ENCODE data around the gene ATP1A3. TPM values are rescaled to one million over a fixed set of nuclear protein-coding genes. Genes with fewer than 3 reads are reported as not detected.

ATP1A3 gene
- total RNA-seq, 4 donors from 2014 or later: 0.55 TPM; not detected in 3

- Histone ChIP-seq H3K4me3 (no peak overlapping the region), H3K27ac (no peak overlapping the region), H3K9me3 (no peaks in the 10 kb centered on the region), H3K36me3 (no peaks in the 10 kb centered on the region), H3K27me3 (peaks cover 15 to 48% of the 10 kb centered on the region in 2 donors), H3K4me1 (peaks cover 0 to 10% of the 10 kb centered on the region in 2 donors)
- no peak for TF ChIP-seq POLR2A (IDR thresholded peaks at IDR 0.05)
- TF ChIP-seq CTCF (IDR thresholded peaks at IDR 0.05): no peak
- DNase-seq: no peak
- intact Hi-C loops (cut with DNase I; ENCODE audit: low total_unique reads): no loop called here
Measured at GRCh38 chr19:41932720-41933332, 61.2 kb downstream of the ATP1A3 start.

GRCh38 chr19:41932259-41932719, 61.7 kb downstream of the ATP1A3 start:
- Histone ChIP-seq H3K27me3 (peaks cover 19 to 52% of the 10 kb centered on the region in 2 donors), H3K9me3 (no peaks in the 10 kb centered on the region), H3K36me3 (no peaks in the 10 kb centered on the region), H3K4me3 (no peak overlapping the region), H3K27ac (no peak overlapping the region), H3K4me1 (peaks cover 0 to 11% of the 10 kb centered on the region in 2 donors)
- DNase-seq: no peak
- TF ChIP-seq POLR2A (IDR thresholded peaks at IDR 0.05): no peak
- no peak for TF ChIP-seq CTCF (IDR thresholded peaks at IDR 0.05)
- intact Hi-C loops (cut with DNase I; ENCODE audit: low total_unique reads): no loop called here

GRCh38 chr19:41930926-41931592, 63.0 kb downstream of the ATP1A3 start:
- H3K4me3 ChIP-seq: no peak overlapping the region
- H3K4me1 ChIP-seq: peaks cover 0 to 11% of the 10 kb centered on the region in 2 donors
- H3K27me3 ChIP-seq: peaks cover 20 to 61% of the 10 kb centered on the region in 2 donors
- H3K27ac ChIP-seq: no peak overlapping the region
- TF ChIP-seq POLR2A (IDR thresholded peaks at IDR 0.05) (no peak), CTCF (IDR thresholded peaks at IDR 0.05) (no peak)
- intact Hi-C loops (cut with DNase I; ENCODE audit: low total_unique reads): no loop called here
- DNase-seq: no peak
- no peaks in the 10 kb centered on the region for H3K36me3 ChIP-seq
- no peaks in the 10 kb centered on the region for H3K9me3 ChIP-seq

GRCh38 chr19:41930322-41930722, 63.7 kb downstream of the ATP1A3 start:
- Histone ChIP-seq H3K27me3 (peaks cover 24 to 67% of the 10 kb centered on the region in 2 donors), H3K27ac (no peak overlapping the region), H3K4me1 (peaks cover 0 to 11% of the 10 kb centered on the region in 2 donors), H3K4me3 (no peak overlapping the region), H3K36me3 (no peaks in the 10 kb centered on the region), H3K9me3 (no peaks in the 10 kb centered on the region)
- DNase-seq: no peak
- TF ChIP-seq POLR2A (IDR thresholded peaks at IDR 0.05): no peak
- TF ChIP-seq CTCF (IDR thresholded peaks at IDR 0.05): no peak
- intact Hi-C loops (cut with DNase I; ENCODE audit: low total_unique reads): no loop called here

GRCh38 chr19:41929536-41930071, 64.4 kb downstream of the ATP1A3 start:
- H3K36me3 ChIP-seq: no peaks in the 10 kb centered on the region
- peaks cover 0 to 11% of the 10 kb centered on the region in 2 donors for H3K4me1 ChIP-seq
- intact Hi-C loops (cut with DNase I; ENCODE audit: low total_unique reads): no loop called here
- TF ChIP-seq POLR2A (IDR thresholded peaks at IDR 0.05): no peak
- no peak for TF ChIP-seq CTCF (IDR thresholded peaks at IDR 0.05)
- H3K27ac ChIP-seq: no peak overlapping the region
- H3K4me3 ChIP-seq: no peak overlapping the region
- peaks cover 24 to 64% of the 10 kb centered on the region in 2 donors for H3K27me3 ChIP-seq
- H3K9me3 ChIP-seq: no peaks in the 10 kb centered on the region
- DNase-seq: no peak
